Suprapubic skin (tissue), 3 donors: Measurements from ENCODE around the gene SETD6.

Experiments used
- CTCF ChIP-seq, 2 donors: fragments of 200-600 bp in 1 of 2; fragments of 450-650 bp in 1 of 2; sonication (generic) in 1 of 2; IDR thresholded peaks; one replicate each; pipeline ENCODE4 v1.5.1; 2016 to 2019; ENCODE audit warnings: antibody characterized with exemption in 2 of 2, mild to moderate bottlenecking in 1 of 2, moderate library complexity in 1 of 2
- POLR2A ChIP-seq, 2 donors: fragments of 450-650 bp; IDR thresholded peaks; one replicate each; pipeline ENCODE4 v1.6.1; 2017; ENCODE audit warnings: antibody characterized with exemption in 2 of 2, mild to moderate bottlenecking in 2 of 2, moderate library complexity in 2 of 2

- TF ChIP-seq CTCF (IDR thresholded peaks at IDR 0.05) = no peak
- no peak for TF ChIP-seq POLR2A (IDR thresholded peaks at IDR 0.05)
Observed at GRCh38 chr16:58506241-58507194, 8.8 kb upstream of the SETD6 start.
